ENCODE results near the gene DIS3L2.

Gene DIS3L2

GRCh38 chr2:232218778-232219495 lies 257.4 kb downstream of the DIS3L2 start:
- no peak for DNase-seq (ENCODE audit: extremely low read depth, low read depth)
- no peak overlapping the region for H3K4me3 ChIP-seq (replicated peaks; ENCODE audit: low read depth, low read length)
- no peak for TF ChIP-seq CTCF (IDR thresholded peaks at IDR 0.05; ENCODE audit: low read depth, low read length, missing control alignments)

GRCh38 chr2:232219496-232219870 lies 258.0 kb downstream of the DIS3L2 start:
- no peak overlapping the region for H3K4me3 ChIP-seq (replicated peaks; ENCODE audit: low read depth, low read length)
- no peak for TF ChIP-seq CTCF (IDR thresholded peaks at IDR 0.05; ENCODE audit: low read depth, low read length, missing control alignments)
- no peak for DNase-seq (ENCODE audit: extremely low read depth, low read depth)

GRCh38 chr2:232219932-232220331 lies 258.4 kb downstream of the DIS3L2 start:
- H3K4me3 ChIP-seq (replicated peaks; ENCODE audit: low read depth, low read length), result no peak overlapping the region
- no peak for DNase-seq (ENCODE audit: extremely low read depth, low read depth)
- TF ChIP-seq CTCF (IDR thresholded peaks at IDR 0.05; ENCODE audit: low read depth, low read length, missing control alignments), result no peak

GRCh38 chr2:232225429-232225828 lies 263.9 kb downstream of the DIS3L2 start:
- no peak for DNase-seq (ENCODE audit: extremely low read depth, low read depth)
- H3K4me3 ChIP-seq (replicated peaks; ENCODE audit: low read depth, low read length), result no peak overlapping the region
- TF ChIP-seq CTCF (IDR thresholded peaks at IDR 0.05; ENCODE audit: low read depth, low read length, missing control alignments), result no peak

- no peak for DNase-seq (ENCODE audit: extremely low read depth, low read depth)
- no peak for TF ChIP-seq CTCF (IDR thresholded peaks at IDR 0.05; ENCODE audit: low read depth, low read length, missing control alignments)
These were observed 264.4 kb downstream of the DIS3L2 start for GRCh38 chr2:232225895-232226294.

GRCh38 chr2:232228332-232228731 lies 266.8 kb downstream of the DIS3L2 start:
- no peak overlapping the region for H3K4me3 ChIP-seq (replicated peaks; ENCODE audit: low read depth, low read length)
- no peak for TF ChIP-seq CTCF (IDR thresholded peaks at IDR 0.05; ENCODE audit: low read depth, low read length, missing control alignments)
- DNase-seq (ENCODE audit: extremely low read depth, low read depth), result no peak

More at GRCh38 chr2:232225895-232226294, 264.4 kb downstream of the DIS3L2 start:
- no peak overlapping the region for H3K4me3 ChIP-seq (replicated peaks; ENCODE audit: low read depth, low read length)

Data from HFF-Myc (cell line).